Skeletal muscle tissue (tissue), 4 donors: ENCODE results near the gene AASDHPPT. TPM values are rescaled to one million over a fixed set of nuclear protein-coding genes. Genes with fewer than 3 reads are reported as not detected.
"Not testable (repeated sequence)": the region's sequence is repeated elsewhere in the genome, so short reads cannot be mapped to it uniquely, and the experiment has no call there.

Experiments
- H3K27ac ChIP-seq: one replicate; pipeline ENCODE4 v1.7.0; 2013; ENCODE audit warnings: mild to moderate bottlenecking, low read depth, low read length, inconsistent platforms
- H3K27me3 ChIP-seq, 3 donors: one replicate each; pipeline ENCODE4 v1.7.0; 2013; ENCODE audit warnings: low read length in 3 of 3; ENCODE audit not compliant: control insufficient read depth in 3 of 3, insufficient read depth in 3 of 3
- H3K36me3 ChIP-seq, 3 donors: one replicate each; pipeline ENCODE4 v1.7.0; 2013; ENCODE audit warnings: low read length in 3 of 3; ENCODE audit not compliant: control insufficient read depth in 3 of 3, insufficient read depth in 3 of 3
- H3K4me1 ChIP-seq, 3 donors: one replicate each; pipeline ENCODE4 v1.7.0; 2013; ENCODE audit warnings: low read length in 3 of 3, mild to moderate bottlenecking in 3 of 3; ENCODE audit not compliant: control insufficient read depth in 3 of 3, insufficient read depth in 3 of 3
- H3K4me3 ChIP-seq, 3 donors: one replicate each; pipeline ENCODE4 v1.7.0; 2013; ENCODE audit warnings: low read length in 3 of 3
- H3K9ac ChIP-seq, 3 donors: one replicate each; pipeline ENCODE4 v1.7.0; 2013; ENCODE audit warnings: low read length in 3 of 3, mild to moderate bottlenecking in 3 of 3, moderate library complexity in 2 of 3, low read depth in 1 of 3
- H3K9me3 ChIP-seq, 3 donors: one replicate each; pipeline ENCODE4 v1.7.0; 2013; ENCODE audit warnings: low read length in 3 of 3; ENCODE audit not compliant: control insufficient read depth in 3 of 3
- total RNA-seq: library from RNA; depleted of rRNA; stranded (reverse); fragments of >200 nt; gene quantifications from one replicate; pipeline ENCODE4 v1.2.3, GENCODE V29; 2014
- donor health status: Osteomylitis.

Gene AASDHPPT
- total RNA-seq = 43.3 TPM

GRCh38 chr11:106077609-106078455, at the start of gene AASDHPPT:
Gene AASDHPPT (plus strand): TSS chr11:106077662. CDS start chr11:106077711, 49 bp downstream.
- peak within 1 kb of the TSS; percentile 97 for H3K27ac ChIP-seq
- H3K36me3 ChIP-seq = peaks cover 4 to 23% (median 14%) of the 10 kb centered on the region in 3 donors
- peak within 1 kb of the TSS; percentile 97 to 100 (median 99) for H3K4me3 ChIP-seq
- no peaks in the 10 kb centered on the region for H3K27me3 ChIP-seq
- H3K9me3 ChIP-seq = no peaks in the 10 kb centered on the region
- H3K9ac ChIP-seq = peak within 1 kb of the TSS; percentile 96 to 99 (median 97)
- peaks cover 12 to 39% (median 27%) of the 10 kb centered on the region in 3 donors for H3K4me1 ChIP-seq

- no peak overlapping the region for H3K27ac ChIP-seq
- H3K4me3 ChIP-seq = no peak overlapping the region
- no peaks in the 10 kb centered on the region for H3K27me3 ChIP-seq
- no peaks in the 10 kb centered on the region for H3K9me3 ChIP-seq
- no peaks in the 10 kb centered on the region for H3K36me3 ChIP-seq
- H3K4me1 ChIP-seq = no peaks in the 10 kb centered on the region
- no peak overlapping the region for H3K9ac ChIP-seq
These were observed 46.9 kb upstream of the AASDHPPT start for GRCh38 chr11:106030609-106031008.

- Histone ChIP-seq H3K4me3 (no peak overlapping the region), H3K4me1 (no peaks in the 10 kb centered on the region), H3K36me3 (no peaks in the 10 kb centered on the region), H3K27me3 (no peaks in the 10 kb centered on the region), H3K9ac (no peak overlapping the region), H3K9me3 (no peaks in the 10 kb centered on the region), H3K27ac (no peak overlapping the region)
These were observed 46.2 kb upstream of the AASDHPPT start for GRCh38 chr11:106031202-106031810.

- H3K27ac ChIP-seq = no peak overlapping the region
- H3K9me3 ChIP-seq = no peaks in the 10 kb centered on the region
- H3K36me3 ChIP-seq = no peaks in the 10 kb centered on the region
- H3K4me3 ChIP-seq = no peak overlapping the region
- H3K9ac ChIP-seq = no peak overlapping the region
- H3K4me1 ChIP-seq = no peaks in the 10 kb centered on the region
- H3K27me3 ChIP-seq = no peaks in the 10 kb centered on the region
These were observed 45.5 kb upstream of the AASDHPPT start for GRCh38 chr11:106031936-106032335.

GRCh38 chr11:106032861-106033260, 44.6 kb upstream of the AASDHPPT start:
- no peak overlapping the region for H3K9ac ChIP-seq
- H3K4me3 ChIP-seq = no peak overlapping the region
- no peaks in the 10 kb centered on the region for H3K4me1 ChIP-seq
- no peak overlapping the region for H3K27ac ChIP-seq
- H3K9me3 ChIP-seq = no peaks in the 10 kb centered on the region
- no peaks in the 10 kb centered on the region for H3K36me3 ChIP-seq
- no peaks in the 10 kb centered on the region for H3K27me3 ChIP-seq

- H3K36me3 ChIP-seq = no peaks in the 10 kb centered on the region
- H3K27me3 ChIP-seq = no peaks in the 10 kb centered on the region
- no peak overlapping the region for H3K9ac ChIP-seq
- H3K9me3 ChIP-seq = no peaks in the 10 kb centered on the region
- no peaks in the 10 kb centered on the region for H3K4me1 ChIP-seq
- no peak overlapping the region for H3K27ac ChIP-seq
- no peak overlapping the region for H3K4me3 ChIP-seq
These were observed 33.9 kb upstream of the AASDHPPT start for GRCh38 chr11:106043540-106043939.

- no peaks in the 10 kb centered on the region for H3K27me3 ChIP-seq
These were observed 29.8 kb upstream of the AASDHPPT start for GRCh38 chr11:106047631-106048030.

GRCh38 chr11:106049727-106050476, 27.6 kb upstream of the AASDHPPT start:
- H3K4me1 ChIP-seq = no peaks in the 10 kb centered on the region

More at GRCh38 chr11:106047631-106048030, 29.8 kb upstream of the AASDHPPT start:
- Histone ChIP-seq H3K9ac (no peak overlapping the region), H3K4me1 (no peaks in the 10 kb centered on the region), H3K4me3 (no peak overlapping the region), H3K36me3 (no peaks in the 10 kb centered on the region), H3K9me3 (no peaks in the 10 kb centered on the region), H3K27ac (no peak overlapping the region)

GRCh38 chr11:106051103-106051502, 26.4 kb upstream of the AASDHPPT start:
- H3K27me3 ChIP-seq = no peaks in the 10 kb centered on the region
- no peak overlapping the region for H3K4me3 ChIP-seq
- H3K36me3 ChIP-seq = no peaks in the 10 kb centered on the region
- no peak overlapping the region for H3K9ac ChIP-seq
- no peaks in the 10 kb centered on the region for H3K9me3 ChIP-seq
- H3K27ac ChIP-seq = no peak overlapping the region
- no peaks in the 10 kb centered on the region for H3K4me1 ChIP-seq

More at GRCh38 chr11:106049727-106050476, 27.6 kb upstream of the AASDHPPT start:
- no peak overlapping the region for H3K27ac ChIP-seq
- no peaks in the 10 kb centered on the region for H3K36me3 ChIP-seq
- no peaks in the 10 kb centered on the region for H3K9me3 ChIP-seq
- H3K4me3 ChIP-seq = no peak overlapping the region
- H3K27me3 ChIP-seq = no peaks in the 10 kb centered on the region
- H3K9ac ChIP-seq = no peak overlapping the region

- not testable (repeated sequence) for H3K9ac ChIP-seq, H3K27ac ChIP-seq
These were observed 19.1 kb upstream of the AASDHPPT start for GRCh38 chr11:106058377-106058776.

More at GRCh38 chr11:106058377-106058776, 19.1 kb upstream of the AASDHPPT start:
- not testable (repeated sequence) for H3K4me3 ChIP-seq, H3K4me1 ChIP-seq, H3K36me3 ChIP-seq, H3K9me3 ChIP-seq, H3K27me3 ChIP-seq
